Neutrophil (primary cell): ENCODE data around the gene FBXO47.
"Not testable (repeated sequence)": the region's sequence is repeated elsewhere in the genome, so short reads cannot be mapped to it uniquely, and the experiment has no call there.

Experiments
- H3K27ac ChIP-seq: fragments of 200-600 bp; sonication (generic); 2 replicates; pipeline ENCODE4 v1.5.1; 2016; ENCODE audit warnings: mild to moderate bottlenecking, moderate library complexity
- H3K27me3 ChIP-seq: fragments of 200-600 bp; sonication (generic); 2 replicates; pipeline ENCODE4 v1.6.0; 2016; ENCODE audit warnings: mild to moderate bottlenecking
- H3K36me3 ChIP-seq: fragments of 200-600 bp; sonication (generic); 2 replicates; pipeline ENCODE4 v1.5.1; 2017
- H3K4me1 ChIP-seq, 2 experiments: fragments of 200-600 bp in 1 of 2; sonication (generic) in 1 of 2; 1 replicate in 1 of 2; 2 replicates in 1 of 2; pipeline versions ENCODE4 v1.5.1 to v1.6.1; 2013 to 2016; ENCODE audit warnings: low read depth in 1 of 2, low read length in 1 of 2, mild to moderate bottlenecking in 1 of 2, moderate library complexity in 1 of 2; ENCODE audit not compliant: control insufficient read depth in 1 of 2, insufficient read depth in 1 of 2
- H3K4me3 ChIP-seq, 2 experiments: fragments of 200-600 bp in 1 of 2; sonication (generic) in 1 of 2; 1 replicate in 1 of 2; 2 replicates in 1 of 2; pipeline ENCODE4 v1.5.1; 2013 to 2016; ENCODE audit warnings: low read depth in 1 of 2, low read length in 1 of 2, mild to moderate bottlenecking in 1 of 2, moderate library complexity in 1 of 2
- H3K9me3 ChIP-seq: fragments of 200-600 bp; sonication (generic); 2 replicates; pipeline ENCODE4 v1.5.1; 2016
- TF ChIP-seq, protein P1 (sequence below): fragments of 200-600 bp; sonication (generic); IDR thresholded peaks from 2 replicates; pipeline ENCODE4 v1.5.1; 2016; ENCODE audit warnings: antibody characterized with exemption

FBXO47 gene

DNA sequence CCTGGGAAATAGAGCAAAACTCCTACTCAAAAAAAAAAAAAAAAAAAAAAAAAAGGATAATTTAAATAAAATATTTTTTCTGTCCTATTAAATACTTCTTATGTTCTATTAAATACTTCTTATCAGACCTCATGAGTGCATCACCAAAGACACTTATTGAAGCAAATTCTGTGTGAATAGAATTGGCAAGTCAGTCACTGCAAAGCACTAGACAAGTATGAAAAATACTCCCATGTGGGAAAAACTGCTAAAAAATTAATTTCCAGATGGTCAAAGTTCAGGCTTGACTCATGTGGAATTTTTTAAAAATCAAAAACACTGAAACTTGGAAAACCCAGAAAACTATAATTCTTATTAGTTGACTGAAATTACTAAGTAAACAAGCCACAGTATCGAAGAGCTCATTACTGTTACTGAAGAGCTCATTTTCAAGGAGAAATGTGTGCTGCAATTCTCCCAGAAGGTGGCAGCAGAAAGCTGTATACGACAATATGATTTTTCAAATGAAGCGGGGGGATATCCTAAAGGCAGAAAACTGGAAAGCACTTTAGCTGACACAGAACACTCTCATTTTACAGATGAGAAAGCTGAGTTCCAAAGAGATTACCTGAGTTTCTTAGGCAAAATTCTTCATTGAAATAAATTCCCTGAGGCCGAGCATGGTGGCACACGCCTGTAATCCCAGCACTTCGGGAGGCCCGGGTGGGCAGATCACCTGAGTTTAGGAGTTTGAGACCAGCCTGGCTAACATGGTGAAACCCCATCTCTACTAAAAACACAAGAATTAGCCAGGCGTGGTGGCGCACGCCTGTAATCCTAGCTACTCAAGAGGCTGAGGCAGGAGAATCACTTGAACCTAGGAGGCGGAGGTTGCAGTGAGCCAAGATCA lies 15.9 kb upstream of the FBXO47 start:
- H3K36me3 ChIP-seq = no peaks in the 10 kb centered on the region
- no peaks in the 10 kb centered on the region for H3K27me3 ChIP-seq
- TF ChIP-seq, protein P1, sequence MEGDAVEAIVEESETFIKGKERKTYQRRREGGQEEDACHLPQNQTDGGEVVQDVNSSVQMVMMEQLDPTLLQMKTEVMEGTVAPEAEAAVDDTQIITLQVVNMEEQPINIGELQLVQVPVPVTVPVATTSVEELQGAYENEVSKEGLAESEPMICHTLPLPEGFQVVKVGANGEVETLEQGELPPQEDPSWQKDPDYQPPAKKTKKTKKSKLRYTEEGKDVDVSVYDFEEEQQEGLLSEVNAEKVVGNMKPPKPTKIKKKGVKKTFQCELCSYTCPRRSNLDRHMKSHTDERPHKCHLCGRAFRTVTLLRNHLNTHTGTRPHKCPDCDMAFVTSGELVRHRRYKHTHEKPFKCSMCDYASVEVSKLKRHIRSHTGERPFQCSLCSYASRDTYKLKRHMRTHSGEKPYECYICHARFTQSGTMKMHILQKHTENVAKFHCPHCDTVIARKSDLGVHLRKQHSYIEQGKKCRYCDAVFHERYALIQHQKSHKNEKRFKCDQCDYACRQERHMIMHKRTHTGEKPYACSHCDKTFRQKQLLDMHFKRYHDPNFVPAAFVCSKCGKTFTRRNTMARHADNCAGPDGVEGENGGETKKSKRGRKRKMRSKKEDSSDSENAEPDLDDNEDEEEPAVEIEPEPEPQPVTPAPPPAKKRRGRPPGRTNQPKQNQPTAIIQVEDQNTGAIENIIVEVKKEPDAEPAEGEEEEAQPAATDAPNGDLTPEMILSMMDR = peak; percentile 65
- no peaks in the 10 kb centered on the region for H3K4me1 ChIP-seq
- no peak overlapping the region for H3K4me3 ChIP-seq
- no peaks in the 10 kb centered on the region for H3K9me3 ChIP-seq
- no peak overlapping the region for H3K27ac ChIP-seq

DNA sequence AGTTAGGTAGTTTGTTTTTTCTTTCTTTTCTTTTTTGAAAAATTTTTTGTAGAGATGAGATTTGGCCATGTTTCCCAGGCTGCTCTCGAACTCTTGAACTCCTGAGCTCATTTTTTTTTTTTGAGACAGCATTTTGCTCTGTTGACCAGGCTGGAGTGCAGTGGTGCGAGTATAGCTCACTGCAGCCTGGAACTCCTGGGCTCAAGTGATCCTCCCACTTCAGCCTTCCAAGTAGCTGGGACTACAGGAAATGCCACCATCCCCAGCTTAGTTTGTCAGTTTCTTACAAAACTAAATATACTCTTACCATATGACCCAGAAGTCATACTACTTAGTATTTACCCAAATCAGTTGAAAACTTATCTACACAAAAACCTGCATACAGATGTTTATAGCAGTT lies 14.4 kb upstream of the FBXO47 start:
- no peak overlapping the region for H3K27ac ChIP-seq
- no peaks in the 10 kb centered on the region for H3K4me1 ChIP-seq
- no peaks in the 10 kb centered on the region for H3K36me3 ChIP-seq
- TF ChIP-seq, protein P1 = no peak
- no peak overlapping the region for H3K4me3 ChIP-seq
- no peaks in the 10 kb centered on the region for H3K27me3 ChIP-seq
- H3K9me3 ChIP-seq = no peaks in the 10 kb centered on the region

DNA sequence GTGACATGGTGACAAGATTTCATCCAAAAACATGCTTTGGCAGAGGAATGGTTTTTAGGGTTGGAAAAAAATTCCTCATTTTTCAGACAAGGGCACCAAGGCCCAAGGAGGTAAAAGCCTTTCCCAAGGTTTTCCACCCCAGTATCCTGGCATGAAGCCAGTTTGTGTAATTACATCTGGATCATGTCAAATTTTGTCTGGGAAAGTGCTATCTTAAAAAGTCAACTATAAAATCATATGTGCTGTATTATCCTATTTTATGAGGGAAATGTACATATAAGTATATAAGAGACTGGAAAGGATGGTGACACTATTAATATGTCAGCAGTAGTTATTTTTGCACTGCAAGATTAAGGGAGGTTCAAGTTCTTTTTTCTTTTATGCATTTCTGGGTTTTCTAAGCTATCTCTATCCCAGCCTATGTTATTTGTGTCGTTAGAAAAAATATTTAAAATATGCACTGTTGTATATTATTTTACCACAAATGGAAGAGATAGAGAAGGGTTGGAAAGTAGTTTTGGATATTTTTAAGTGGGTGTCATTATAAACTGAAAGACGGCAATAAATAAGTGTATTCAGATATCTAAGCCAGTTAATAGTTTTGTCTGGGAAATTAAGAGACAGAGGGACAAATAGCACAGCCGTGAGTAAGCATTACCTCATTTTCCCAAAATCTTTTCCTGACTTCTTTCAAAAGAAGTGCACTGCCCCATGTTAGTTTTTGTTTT lies 13.5 kb upstream of the FBXO47 start:
- no peaks in the 10 kb centered on the region for H3K36me3 ChIP-seq
- peaks cover 5 to 8% of the 10 kb centered on the region in 2 experiments for H3K4me1 ChIP-seq
- no peak overlapping the region for H3K4me3 ChIP-seq
- TF ChIP-seq, protein P1 = no peak
- H3K27me3 ChIP-seq = no peaks in the 10 kb centered on the region
- no peaks in the 10 kb centered on the region for H3K9me3 ChIP-seq
- no peak overlapping the region for H3K27ac ChIP-seq

DNA sequence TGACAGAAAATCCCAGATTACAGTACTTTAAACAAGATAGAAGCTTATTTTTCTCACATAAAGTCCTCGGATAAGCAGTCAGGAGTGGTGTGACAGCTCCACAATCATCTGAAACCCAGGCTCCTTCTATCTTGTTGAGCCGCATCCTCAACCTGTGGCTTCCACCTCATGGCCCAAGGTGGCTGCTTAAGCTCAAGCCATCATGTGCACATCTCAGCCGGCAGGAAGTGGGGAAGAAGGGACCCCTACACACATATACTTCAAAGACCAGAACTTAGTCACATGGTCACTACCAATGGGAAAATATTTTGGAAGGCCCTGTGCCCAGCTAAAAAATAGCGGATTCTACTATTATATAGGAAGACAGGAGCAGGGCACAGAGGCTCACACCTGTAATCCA lies 11.0 kb upstream of the FBXO47 start:
- Histone ChIP-seq H3K36me3 (no peaks in the 10 kb centered on the region), H3K9me3 (no peaks in the 10 kb centered on the region), H3K27me3 (no peaks in the 10 kb centered on the region), H3K4me3 (no peak overlapping the region), H3K27ac (no peak overlapping the region), H3K4me1 (peaks cover 5 to 8% of the 10 kb centered on the region in 2 experiments)
- TF ChIP-seq, protein P1 = no peak

DNA sequence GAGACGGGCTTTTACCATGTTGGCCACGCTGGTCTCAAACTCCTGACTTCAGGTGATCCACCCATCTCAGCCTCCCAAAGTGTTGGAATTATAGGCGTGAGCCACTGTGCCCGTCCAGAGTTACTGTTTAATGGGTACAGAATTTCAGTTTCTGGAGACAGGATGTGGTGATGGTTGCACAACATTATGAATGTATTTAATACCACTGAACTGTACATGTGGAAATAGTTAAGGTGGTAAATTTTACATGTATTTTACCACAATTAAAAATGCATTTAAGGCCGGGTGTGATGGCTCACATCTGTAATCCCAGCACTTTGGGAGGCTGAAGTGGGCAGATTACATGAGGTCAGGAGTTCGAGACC lies 9.0 kb upstream of the FBXO47 start:
- not testable (repeated sequence) for H3K4me3 ChIP-seq, H3K4me1 ChIP-seq, H3K36me3 ChIP-seq, H3K27me3 ChIP-seq, H3K9me3 ChIP-seq
- peak overlapping the region; percentile 29 for H3K27ac ChIP-seq

DNA sequence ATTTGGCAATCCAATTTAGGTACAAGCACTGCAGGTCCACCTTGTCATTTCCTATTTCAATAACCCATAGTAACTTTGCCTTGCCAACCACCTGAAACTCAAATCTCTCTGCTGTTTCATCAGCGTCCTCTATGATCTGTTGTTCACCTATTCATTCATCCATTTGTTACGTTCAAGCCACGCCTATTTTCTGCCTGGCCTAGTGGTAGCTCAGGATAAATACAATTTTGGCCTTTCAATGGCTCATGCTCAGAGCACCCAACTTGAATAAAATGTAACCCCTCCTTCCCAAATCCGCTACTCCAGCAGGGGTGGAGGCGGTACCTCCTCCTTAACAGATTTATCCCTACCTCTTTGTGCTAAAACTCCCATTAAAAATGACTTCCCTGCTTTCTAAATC lies 3.6 kb upstream of the FBXO47 start:
- Histone ChIP-seq H3K36me3 (no peaks in the 10 kb centered on the region), H3K4me1 (peaks cover 10 to 23% of the 10 kb centered on the region in 2 experiments), H3K4me3 (no peak overlapping the region), H3K27ac (no peak overlapping the region), H3K9me3 (no peaks in the 10 kb centered on the region), H3K27me3 (no peaks in the 10 kb centered on the region)
- TF ChIP-seq, protein P1 = no peak
